HCT116 (cell line): ENCODE measurements around the gene TMEM116. TPM values are rescaled to one million over a fixed set of nuclear protein-coding genes. Genes with fewer than 3 reads are reported as not detected.

Experiments used
- ATAC-seq: fragments of 200-7000 bp; cut with Tn5 transposase; 2 replicates; pipeline ENCODE4 v1.9.1; 2020; ENCODE audit warnings: mild to moderate bottlenecking, moderate library complexity
- BruUV-seq: library from RNA; stranded (reverse); fragments of 400-500 nt; replicated peaks from 2 replicates; lab custom pipeline; 2021; lab: Mats Ljungman, UMichigan
- CTCF ChIA-PET: fragments of 300-600 bp; sonication (Branson Sonifier 250); formaldehyde crosslinking; loops from one replicate; lab custom pipeline; 2021; ENCODE audit warnings: antibody characterized with exemption; lab: Charles Lee
- POLR2A ChIA-PET: fragments of 300-600, 350-600 bp; sonication (Branson Sonifier 250); formaldehyde crosslinking; loops from one replicate; lab custom pipeline; 2021; ENCODE audit warnings: antibody characterized with exemption; lab: Charles Lee
- RAD21 ChIA-PET, 2 experiments: fragments of 300-600 bp; sonication (Branson Sonifier 250); formaldehyde crosslinking; loops; one replicate each; lab custom pipeline; 2023; ENCODE audit warnings: low total read pairs in 2 of 2; ENCODE audit not compliant: uncharacterized antibody in 2 of 2, unreplicated experiment in 2 of 2, low non-redundant PET in 1 of 2; lab: Charles Lee
- DNase-seq: peaks from one replicate; pipeline ENCODE4 v3.0.0-alpha.2; 2010; ENCODE audit warnings: low read depth, low spot score
- H2AFZ ChIP-seq: fragments of 200-600 bp; shearing (Covaris generic), sonication (generic); 2 replicates; pipeline ENCODE4 v1.6.1; 2017; ENCODE audit warnings: low read depth, mixed run types, mixed read lengths, antibody characterized with exemption, low read length; ENCODE audit not compliant: poor library complexity, severe bottlenecking
- H3K27ac ChIP-seq: 2 replicates; pipeline ENCODE4 v1.5.1; 2012; ENCODE audit warnings: low read depth, low read length
- H3K27me3 ChIP-seq: fragments of 200-600 bp; sonication (generic); 2 replicates; pipeline ENCODE4 v1.6.1; 2016; ENCODE audit warnings: mixed run types, low read length, mixed read lengths; ENCODE audit not compliant: insufficient read depth
- H3K36me3 ChIP-seq, 2 experiments: fragments of 200-500 bp in 1 of 2; fragments of 200-600 bp in 1 of 2; sonication (Bioruptor generic) in 1 of 2; sonication (generic) in 1 of 2; 2 replicates each; pipeline versions ENCODE4 v1.5.1 to v1.6.1; 2014 to 2016; ENCODE audit warnings: low read length in 2 of 2, inconsistent platforms in 1 of 2, mixed read lengths in 1 of 2, mixed run types in 1 of 2; ENCODE audit not compliant: insufficient read depth in 2 of 2, control insufficient read depth in 1 of 2
- H3K4me1 ChIP-seq, 2 experiments: fragments of 200-600 bp in 1 of 2; sonication (generic) in 1 of 2; 2 replicates each; pipeline versions ENCODE4 v1.5.1 to v1.6.1; 2012 to 2017; ENCODE audit warnings: low read length in 2 of 2, inconsistent platforms in 1 of 2, mild to moderate bottlenecking in 1 of 2, mixed read lengths in 1 of 2, mixed run types in 1 of 2, moderate library complexity in 1 of 2; ENCODE audit not compliant: insufficient read depth in 2 of 2, control insufficient read depth in 1 of 2
- H3K4me2 ChIP-seq: fragments of 200-600 bp; sonication (generic); 2 replicates; pipeline ENCODE4 v1.6.1; 2017; ENCODE audit warnings: mixed run types, low read length, mixed read lengths
- H3K4me3 ChIP-seq, 2 experiments: fragments of 200-600 bp in 1 of 2; sonication (generic) in 1 of 2; replicated peaks in 1 of 2; 2 replicates each; pipeline ENCODE4 v1.5.1; 2011 to 2016; ENCODE audit warnings: low read length in 2 of 2, control low read depth in 1 of 2, low read depth in 1 of 2, mild to moderate bottlenecking in 1 of 2, mixed read lengths in 1 of 2, mixed run types in 1 of 2
- H3K79me2 ChIP-seq: fragments of 200-600 bp; sonication (generic); 2 replicates; pipeline ENCODE4 v1.6.1; 2017; ENCODE audit warnings: mild to moderate bottlenecking, mixed run types, low read length, moderate library complexity, mixed read lengths; ENCODE audit not compliant: insufficient read depth
- H3K9ac ChIP-seq: fragments of 200-600 bp; sonication (generic); 2 replicates; pipeline ENCODE4 v1.6.1; 2016; ENCODE audit warnings: low read length, mixed read lengths
- H3K9me2 ChIP-seq: fragments of 200-600 bp; sonication (generic), shearing (Covaris generic); 2 replicates; pipeline ENCODE4 v1.6.1; 2017; ENCODE audit warnings: mixed run types, mild to moderate bottlenecking, moderate library complexity; ENCODE audit not compliant: insufficient read depth
- H3K9me3 ChIP-seq, 2 experiments: fragments of 200-500 bp in 1 of 2; fragments of 200-600 bp in 1 of 2; sonication (Bioruptor generic) in 1 of 2; sonication (generic) in 1 of 2; 2 replicates each; pipeline ENCODE4 v1.6.1; 2014 to 2017; ENCODE audit warnings: low read length in 2 of 2, mixed read lengths in 2 of 2, inconsistent platforms in 1 of 2, low read depth in 1 of 2, mild to moderate bottlenecking in 1 of 2, mixed run types in 1 of 2, moderate library complexity in 1 of 2; ENCODE audit not compliant: control insufficient read depth in 1 of 2, insufficient read depth in 1 of 2
- H4K20me1 ChIP-seq: fragments of 200-600 bp; sonication (generic), shearing (Covaris generic); 2 replicates; pipeline ENCODE4 v1.6.1; 2017; ENCODE audit warnings: mixed run types, mild to moderate bottlenecking, moderate library complexity; ENCODE audit not compliant: insufficient read depth
- CEBPB ChIP-seq: IDR thresholded peaks from 2 replicates; pipeline ENCODE4 v1.6.1; 2012; ENCODE audit warnings: low read depth
- EGR1 ChIP-seq: IDR thresholded peaks from 2 replicates; pipeline ENCODE4 v1.6.1; 2012; ENCODE audit warnings: low read depth
- EZH2 ChIP-seq: fragments of 200-600 bp; sonication (generic); IDR thresholded peaks from 2 replicates; pipeline ENCODE4 v1.6.1; 2017; ENCODE audit warnings: antibody characterized with exemption, mixed run types
- EZH2phosphoT487 ChIP-seq: fragments of 200-600 bp; IDR thresholded peaks from 2 replicates; pipeline ENCODE4 v1.6.1; 2018; ENCODE audit warnings: antibody characterized with exemption, borderline replicate concordance
- FOSL1 ChIP-seq: IDR thresholded peaks from 2 replicates; pipeline ENCODE4 v1.6.1; 2012; ENCODE audit warnings: low read depth
- JUND ChIP-seq: IDR thresholded peaks from 2 replicates; pipeline ENCODE4 v1.6.1; 2012
- POLR2A ChIP-seq: IDR thresholded peaks from 2 replicates; pipeline ENCODE4 v1.7.0; 2011; ENCODE audit warnings: borderline replicate concordance; ENCODE audit not compliant: insufficient read depth, insufficient read length; ENCODE audit errors: extremely low read depth
- POLR2AphosphoS5 ChIP-seq: IDR thresholded peaks from 2 replicates; pipeline ENCODE4 v1.6.1; 2011; ENCODE audit warnings: mild to moderate bottlenecking, low read depth, low read length, moderate library complexity
- RAD21 ChIP-seq: IDR thresholded peaks from 2 replicates; pipeline ENCODE4 v1.6.1; 2012; ENCODE audit warnings: low read depth, mild to moderate bottlenecking
- SIN3A ChIP-seq: IDR thresholded peaks from 2 replicates; pipeline ENCODE4 v1.6.1; 2012; ENCODE audit warnings: low read depth
- SP1 ChIP-seq: IDR thresholded peaks from 2 replicates; pipeline ENCODE4 v1.6.1; 2012; ENCODE audit warnings: low read depth
- SRF ChIP-seq: IDR thresholded peaks from 2 replicates; pipeline ENCODE4 v1.6.1; 2012; ENCODE audit warnings: low read depth
- TCF7L2 ChIP-seq: IDR thresholded peaks from 2 replicates; pipeline ENCODE4 v1.7.0; 2011; ENCODE audit warnings: borderline replicate concordance, inconsistent platforms; ENCODE audit not compliant: insufficient read depth, insufficient read length; ENCODE audit errors: extremely low read depth
- YY1 ChIP-seq: IDR thresholded peaks from 2 replicates; pipeline ENCODE4 v1.6.1; 2011; ENCODE audit warnings: low read length, low read depth, moderate library complexity, mild to moderate bottlenecking; ENCODE audit not compliant: insufficient replicate concordance; ENCODE audit errors: extremely low read depth
- ZFX ChIP-seq: fragments of 450-650 bp; IDR thresholded peaks from 2 replicates; pipeline ENCODE4 v1.6.1; 2017
- ZNF274 ChIP-seq: fragments of 200-500 bp; sonication (Bioruptor generic); IDR thresholded peaks from 2 replicates; pipeline ENCODE4 v1.6.1; 2014; ENCODE audit warnings: mild to moderate bottlenecking, low read depth, low read length, inconsistent platforms
- intact Hi-C: fragments of 100-400 bp; cut with micrococcal nuclease; formaldehyde crosslinking; loops from 2 replicates; pipeline ENCODE4 v1.10.0; 2022
- total RNA-seq: library from RNA; stranded (reverse); gene quantifications from one replicate; pipeline ENCODE4 v1.2.1, GENCODE V29; 2021; ENCODE audit not compliant: unreplicated experiment
- TF ChIP-seq, protein P1 (sequence below): IDR thresholded peaks from 2 replicates; pipeline ENCODE4 v1.6.1; 2011; ENCODE audit warnings: mild to moderate bottlenecking, low read length, moderate library complexity; ENCODE audit not compliant: insufficient replicate concordance; ENCODE audit errors: extremely low read depth
- TF ChIP-seq, protein P2 (sequence below), 3 experiments: fragments of 200-600 bp in 1 of 3; sonication (generic) in 1 of 3; IDR thresholded peaks in 2 of 3; conservative IDR thresholded peaks in 1 of 3; 2 replicates each; pipeline ENCODE4 v1.5.1; 2012 to 2017; ENCODE audit warnings: low read depth in 2 of 3, low read length in 2 of 3, antibody characterized with exemption in 1 of 3, borderline replicate concordance in 1 of 3, control low read depth in 1 of 3, mild to moderate bottlenecking in 1 of 3, mixed read lengths in 1 of 3, mixed run types in 1 of 3, moderate library complexity in 1 of 3; ENCODE audit not compliant: insufficient read depth in 1 of 3
- TF ChIP-seq, protein P3 (sequence below): IDR thresholded peaks from 2 replicates; pipeline ENCODE4 v1.6.1; 2012
- TF ChIP-seq, protein P4 (sequence below): IDR thresholded peaks from 2 replicates; pipeline ENCODE4 v1.6.1; 2012

The TMEM116 gene
- total RNA-seq, 1 experiment from 2014 or later, result 6.8 TPM

DNA sequence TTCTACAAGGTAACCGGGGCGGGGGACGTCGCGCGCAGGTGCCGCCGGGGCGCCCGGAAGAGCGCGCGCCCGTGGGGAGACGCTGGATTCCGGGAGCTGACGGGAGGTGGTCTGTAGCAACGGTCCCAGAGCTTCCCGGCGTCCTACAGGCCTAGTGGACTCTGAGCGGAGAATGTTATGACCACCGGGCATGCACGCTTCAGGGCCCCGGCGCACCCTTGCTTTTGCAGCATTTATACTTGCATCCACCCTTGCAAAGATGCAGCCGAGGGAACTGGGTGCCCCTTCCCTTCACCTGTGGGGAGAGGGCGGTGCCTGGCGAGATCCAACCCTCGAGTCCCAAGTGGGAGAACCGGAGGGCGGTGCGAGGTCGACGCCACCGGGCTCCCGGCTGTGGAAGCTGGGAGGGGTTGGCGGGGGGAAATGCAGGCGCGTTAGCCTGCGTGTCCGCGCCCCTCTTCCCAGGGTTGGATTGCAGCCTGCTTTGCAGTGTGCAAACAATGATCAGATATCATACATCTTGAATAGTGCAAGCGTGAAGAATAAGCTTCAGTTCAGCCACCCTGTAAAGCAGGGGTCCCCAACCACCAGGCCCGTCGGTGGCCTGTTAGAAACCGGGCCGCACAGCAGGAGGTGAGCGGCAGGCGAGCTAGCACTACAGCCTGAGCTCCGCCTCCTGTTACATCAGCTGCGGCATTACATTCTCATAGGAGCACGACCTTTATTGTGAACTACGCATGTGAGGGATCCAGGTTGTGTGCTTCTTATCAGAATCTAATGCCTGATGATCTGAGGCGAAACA is 837 bp upstream of the TMEM116 start:
- peak; percentile 74 for DNase-seq
- Histone ChIP-seq H3K9me2 (no peaks in the 10 kb centered on the region), H3K79me2 (peaks cover 69% of the 10 kb centered on the region)
- TF ChIP-seq SP1 (no peak), CEBPB (no peak), EZH2 (no peak), EGR1 (no peak), ZFX (peak; percentile 62), YY1 (no peak), RAD21 (no peak), FOSL1 (no peak), EZH2phosphoT487 (no peak), POLR2AphosphoS5 (peak; percentile 76), ZNF274 (no peak), SIN3A (peak; percentile 61), JUND (no peak), SRF (no peak), POLR2A (peak; percentile 66), TCF7L2 (peak; percentile 45)
- TF ChIP-seq, protein P1, sequence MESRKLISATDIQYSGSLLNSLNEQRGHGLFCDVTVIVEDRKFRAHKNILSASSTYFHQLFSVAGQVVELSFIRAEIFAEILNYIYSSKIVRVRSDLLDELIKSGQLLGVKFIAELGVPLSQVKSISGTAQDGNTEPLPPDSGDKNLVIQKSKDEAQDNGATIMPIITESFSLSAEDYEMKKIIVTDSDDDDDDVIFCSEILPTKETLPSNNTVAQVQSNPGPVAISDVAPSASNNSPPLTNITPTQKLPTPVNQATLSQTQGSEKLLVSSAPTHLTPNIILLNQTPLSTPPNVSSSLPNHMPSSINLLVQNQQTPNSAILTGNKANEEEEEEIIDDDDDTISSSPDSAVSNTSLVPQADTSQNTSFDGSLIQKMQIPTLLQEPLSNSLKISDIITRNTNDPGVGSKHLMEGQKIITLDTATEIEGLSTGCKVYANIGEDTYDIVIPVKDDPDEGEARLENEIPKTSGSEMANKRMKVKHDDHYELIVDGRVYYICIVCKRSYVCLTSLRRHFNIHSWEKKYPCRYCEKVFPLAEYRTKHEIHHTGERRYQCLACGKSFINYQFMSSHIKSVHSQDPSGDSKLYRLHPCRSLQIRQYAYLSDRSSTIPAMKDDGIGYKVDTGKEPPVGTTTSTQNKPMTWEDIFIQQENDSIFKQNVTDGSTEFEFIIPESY, result no peak
- TF ChIP-seq, protein P2, sequence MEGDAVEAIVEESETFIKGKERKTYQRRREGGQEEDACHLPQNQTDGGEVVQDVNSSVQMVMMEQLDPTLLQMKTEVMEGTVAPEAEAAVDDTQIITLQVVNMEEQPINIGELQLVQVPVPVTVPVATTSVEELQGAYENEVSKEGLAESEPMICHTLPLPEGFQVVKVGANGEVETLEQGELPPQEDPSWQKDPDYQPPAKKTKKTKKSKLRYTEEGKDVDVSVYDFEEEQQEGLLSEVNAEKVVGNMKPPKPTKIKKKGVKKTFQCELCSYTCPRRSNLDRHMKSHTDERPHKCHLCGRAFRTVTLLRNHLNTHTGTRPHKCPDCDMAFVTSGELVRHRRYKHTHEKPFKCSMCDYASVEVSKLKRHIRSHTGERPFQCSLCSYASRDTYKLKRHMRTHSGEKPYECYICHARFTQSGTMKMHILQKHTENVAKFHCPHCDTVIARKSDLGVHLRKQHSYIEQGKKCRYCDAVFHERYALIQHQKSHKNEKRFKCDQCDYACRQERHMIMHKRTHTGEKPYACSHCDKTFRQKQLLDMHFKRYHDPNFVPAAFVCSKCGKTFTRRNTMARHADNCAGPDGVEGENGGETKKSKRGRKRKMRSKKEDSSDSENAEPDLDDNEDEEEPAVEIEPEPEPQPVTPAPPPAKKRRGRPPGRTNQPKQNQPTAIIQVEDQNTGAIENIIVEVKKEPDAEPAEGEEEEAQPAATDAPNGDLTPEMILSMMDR (IDR thresholded peaks at IDR 0.05 in 2 of 3, conservative IDR thresholded peaks at IDR 0.05 in 1 of 3; ENCODE audit: borderline replicate concordance in 1 of 3, insufficient read depth in 1 of 3, low read depth in 2 of 3, low read length in 2 of 3), result no peak
- TF ChIP-seq, protein P3, sequence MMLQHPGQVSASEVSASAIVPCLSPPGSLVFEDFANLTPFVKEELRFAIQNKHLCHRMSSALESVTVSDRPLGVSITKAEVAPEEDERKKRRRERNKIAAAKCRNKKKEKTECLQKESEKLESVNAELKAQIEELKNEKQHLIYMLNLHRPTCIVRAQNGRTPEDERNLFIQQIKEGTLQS, result no peak
- TF ChIP-seq, protein P4, sequence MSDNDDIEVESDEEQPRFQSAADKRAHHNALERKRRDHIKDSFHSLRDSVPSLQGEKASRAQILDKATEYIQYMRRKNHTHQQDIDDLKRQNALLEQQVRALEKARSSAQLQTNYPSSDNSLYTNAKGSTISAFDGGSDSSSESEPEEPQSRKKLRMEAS, result peak; percentile 81

More for the DNA sequence above, 837 bp upstream of the TMEM116 start:
- CTCF ChIA-PET, result interaction anchor here (0.7 to 1.8 kb wide), 4 partner anchors 9 to 70 kb away, joined by 3 to 8 read pairs (median 6); no protein-coding TSS in a partner anchor
- Histone ChIP-seq H3K4me2 (peak overlapping the region; percentile 80), H2AFZ (no peak overlapping the region), H3K9me3 (no peaks in the 10 kb centered on the region), H4K20me1 (peaks cover 2% of the 10 kb centered on the region; the same call in 1 of the 2 replicates), H3K27me3 (no peaks in the 10 kb centered on the region), H3K27ac (peak overlapping the region; percentile 97), H3K36me3 (peaks cover 12 to 16% of the 10 kb centered on the region in 2 experiments; a peak in 3 of 4 replicates), H3K4me1 (peaks cover 9 to 21% of the 10 kb centered on the region in 2 experiments), H3K4me3 (peak overlapping the region; percentile 54 to 98), H3K9ac (peak overlapping the region; percentile 88)
- ATAC-seq, result peak; percentile 58
- intact Hi-C loops, result loop anchor here (1.0 to 5.0 kb wide), 3 partner anchors 69 to 398 kb away; no protein-coding TSS in a partner anchor
- RAD21 ChIA-PET, result no interaction called here
- POLR2A ChIA-PET, result interaction anchor here (1.3 to 1.4 kb wide), 2 partner anchors 11 to 95 kb away, joined by 3 to 4 read pairs; partner anchors contain the start of gene NAA25
- no TSS peak for BruUV-seq
